A549 (cell line): Measurements from ENCODE around the gene PTRH1. TPM values are rescaled to one million over a fixed set of nuclear protein-coding genes. Genes with fewer than 3 reads are reported as not detected.

Experiments
- ATAC-seq, 2 experiments: fragments of 200-7000 bp in 1 of 2; fragments of >200 bp in 1 of 2; cut with Nextera tagmentation in 1 of 2; cut with Tn5 transposase in 1 of 2; 3 replicates each; pipeline versions ENCODE4 v1.8.0 to v1.9.1; 2018 to 2020; ENCODE audit warnings: mild to moderate bottlenecking in 1 of 2, moderate library complexity in 1 of 2
- CTCF ChIA-PET: fragments of 300-600 bp; sonication (Branson Sonifier 250); formaldehyde crosslinking; extraction: SDS; loops from one replicate; lab custom pipeline; 2021; ENCODE audit warnings: antibody characterized with exemption, inconsistent platforms; lab: Yijun Ruan, JAX
- POLR2A ChIA-PET: fragments of 350-600 bp; formaldehyde crosslinking; extraction: SDS; loops from one replicate; lab custom pipeline; 2021; ENCODE audit warnings: antibody characterized with exemption, inconsistent platforms; lab: Yijun Ruan, JAX
- DNase-seq, 2 experiments: peaks; one replicate each; pipeline versions ENCODE4 v3.0.0 to v3.0.0-alpha.2; 2011 to 2016; ENCODE audit warnings: low read depth in 1 of 2, low spot score in 1 of 2
- FAIRE-seq: peaks from 2 replicates; lab custom pipeline; 2011; peaks lifted over from hg19 to GRCh38; lab: Jason Lieb, UNC
- H3K27ac ChIP-seq, 2 experiments: fragments of >200 bp; sonication (Bioruptor Twin); formaldehyde crosslinking; 3 replicates each; pipeline ENCODE4 v1.5.1; 2016 to 2017
- H3K4me1 ChIP-seq: fragments of >200 bp; sonication (Bioruptor Twin); formaldehyde crosslinking; 3 replicates; pipeline ENCODE4 v1.6.1; 2016
- H3K4me2 ChIP-seq: fragments of >200 bp; sonication (Bioruptor Twin); formaldehyde crosslinking; 3 replicates; pipeline ENCODE4 v1.6.1; 2016
- H3K4me3 ChIP-seq: fragments of >200 bp; sonication (Bioruptor Twin); formaldehyde crosslinking; 3 replicates; pipeline ENCODE4 v1.5.1; 2016
- H3K9me3 ChIP-seq: fragments of >200 bp; sonication (Bioruptor Twin); formaldehyde crosslinking; 3 replicates; pipeline ENCODE4 v1.6.1; 2016
- BCL3 ChIP-seq: fragments of >200 bp; sonication (Bioruptor Twin); formaldehyde crosslinking; IDR thresholded peaks from 3 replicates; pipeline ENCODE4 v1.6.1; 2016
- BHLHE40 ChIP-seq: IDR thresholded peaks from 2 replicates; pipeline ENCODE4 v1.6.1; 2012; ENCODE audit warnings: low read depth, low read length, inconsistent platforms
- CBX2 ChIP-seq: fragments of 200-600 bp; sonication (generic); IDR thresholded peaks from 2 replicates; pipeline ENCODE4 v1.6.1; 2016; ENCODE audit warnings: low read depth, mild to moderate bottlenecking, borderline replicate concordance
- CBX8 ChIP-seq: fragments of 200-600 bp; sonication (generic); IDR thresholded peaks from 2 replicates; pipeline ENCODE4 v1.6.1; 2016
- CEBPB ChIP-seq, 2 experiments: fragments of >200 bp in 1 of 2; sonication (Bioruptor Twin) in 1 of 2; formaldehyde crosslinking in 1 of 2; IDR thresholded peaks; 2 replicates each; pipeline ENCODE4 v1.6.1; 2012 to 2016
- CTCF ChIP-seq: fragments of >200 bp; sonication (Bioruptor Twin); formaldehyde crosslinking; IDR thresholded peaks from 3 replicates; pipeline ENCODE4 v1.5.1; 2016
- EHF ChIP-seq: fragments of 250-450 bp; sonication (Bioruptor Pico); IDR thresholded peaks from 2 replicates; pipeline ENCODE4 v1.5.0; 2020; ENCODE audit warnings: mild to moderate bottlenecking
- EP300 ChIP-seq, 2 experiments: fragments of >200 bp; sonication (Bioruptor Twin); formaldehyde crosslinking; IDR thresholded peaks; 2 replicates in 1 of 2; 3 replicates in 1 of 2; pipeline ENCODE4 v1.6.1; 2016 to 2017
- FOXS1 ChIP-seq: fragments of 250-450 bp; sonication (Bioruptor Pico); IDR thresholded peaks from 2 replicates; pipeline ENCODE4 v1.5.0; 2020; ENCODE audit warnings: mild to moderate bottlenecking, moderate library complexity
- GATA3 ChIP-seq: IDR thresholded peaks from 2 replicates; pipeline ENCODE4 v1.6.1; 2012; ENCODE audit warnings: borderline replicate concordance
- HDAC2 ChIP-seq: fragments of 200-600 bp; sonication (generic); IDR thresholded peaks from 2 replicates; pipeline ENCODE4 v1.6.1; 2016
- HES2 ChIP-seq: fragments of >200 bp; sonication (Bioruptor Twin); formaldehyde crosslinking; IDR thresholded peaks from 2 replicates; pipeline ENCODE4 v1.6.1; 2016
- JUN ChIP-seq, 2 experiments: fragments of >200 bp; sonication (Bioruptor Twin); formaldehyde crosslinking; IDR thresholded peaks; 2 replicates in 1 of 2; 3 replicates in 1 of 2; pipeline ENCODE4 v1.6.1; 2016 to 2017
- MAFK ChIP-seq: fragments of 450-650 bp; IDR thresholded peaks from 2 replicates; pipeline ENCODE4 v1.6.1; 2014; ENCODE audit not compliant: partially characterized antibody
- MAZ ChIP-seq: fragments of 150-350 bp; IDR thresholded peaks from 2 replicates; pipeline ENCODE4 v1.6.1; 2014; ENCODE audit warnings: antibody characterized with exemption, low read depth, low read length, borderline replicate concordance
- NFE2L2 ChIP-seq: fragments of 150-350 bp; conservative IDR thresholded peaks from 2 replicates; pipeline ENCODE4 v1.6.1; 2014; ENCODE audit warnings: low read length
- POLR2A ChIP-seq: IDR thresholded peaks from 2 replicates; pipeline ENCODE4 v1.6.1; 2012; ENCODE audit warnings: mild to moderate bottlenecking, low read length
- RCOR1 ChIP-seq: fragments of 150-350 bp; IDR thresholded peaks from 2 replicates; pipeline ENCODE4 v1.6.1; 2014; ENCODE audit warnings: antibody characterized with exemption, low read length, low read depth
- RFX5 ChIP-seq: fragments of 450-650 bp; IDR thresholded peaks from 2 replicates; pipeline ENCODE4 v1.7.1; 2014; ENCODE audit warnings: antibody characterized with exemption, mild to moderate bottlenecking, moderate library complexity
- SREBF2 ChIP-seq: fragments of 450-650 bp; IDR thresholded peaks from 2 replicates; pipeline ENCODE4 v1.6.1; 2014; ENCODE audit warnings: mild to moderate bottlenecking, moderate library complexity
- WGBS: methylation state at CpG from one replicate; pipeline ENCODE4 v1.1.6; 2017; ENCODE audit errors: missing lambda C conversion rate; 5-methylcytosine and 5-hydroxymethylcytosine counted together
- polyA plus RNA-seq, 4 experiments: library from polyadenylated mRNA; depleted of rRNA in 3 of 4; stranded (reverse); fragments of >200 nt; fragmentation: RNase III in 1 of 4; extraction: RNeasy Plus Mini Kit Qiagen cat#74134 plus additional on column Dnase treatment in 1 of 4; gene quantifications; 2 replicates in 3 of 4; 3 replicates in 1 of 4; pipeline ENCODE4 v1.2.3, GENCODE V29; 2011 to 2017
- TF ChIP-seq, protein P1 (sequence below): fragments of 150-350 bp; IDR thresholded peaks from 2 replicates; pipeline ENCODE4 v1.6.1; 2014; ENCODE audit warnings: low read depth, mild to moderate bottlenecking, low read length
- TF ChIP-seq, protein P2 (sequence below): fragments of 450-650 bp; IDR thresholded peaks from 2 replicates; pipeline ENCODE4 v1.6.1; 2014; ENCODE audit warnings: antibody characterized with exemption
- TF ChIP-seq, protein P3 (sequence below): fragments of 250-450 bp; sonication (Bioruptor Pico); IDR thresholded peaks from 2 replicates; pipeline ENCODE4 v1.5.0; 2021; ENCODE audit warnings: mild to moderate bottlenecking, moderate library complexity, borderline replicate concordance
- TF ChIP-seq, protein P4 (sequence below): IDR thresholded peaks from 2 replicates; pipeline ENCODE4 v1.6.1; 2012

The PTRH1 gene
- polyA plus RNA-seq, 2 of the 4 experiments (the other 2 are of a cell fraction), result 5.1 to 11.4 TPM

GRCh38 chr9:127673234-127673633 lies 42.2 kb downstream of the PTRH1 start:
- Histone ChIP-seq H3K4me2 (no peak overlapping the region), H3K9me3 (no peaks in the 10 kb centered on the region), H3K4me3 (no peak overlapping the region), H3K27ac (no peak overlapping the region)
- ChIA-PET CTCF (no interaction called here), POLR2A (no interaction called here)
- DNase-seq, result no peak
- 81% methylated on average over 7 of the region's 7 CpGs for WGBS
- ATAC-seq, result no peak
- TF ChIP-seq JUN (IDR thresholded peaks at IDR 0.05) (no peak), MAFK (no peak), CBX2 (no peak), BCL3 (no peak), MAZ (no peak), CTCF (no peak), CBX8 (no peak)
- TF ChIP-seq, protein P1, sequence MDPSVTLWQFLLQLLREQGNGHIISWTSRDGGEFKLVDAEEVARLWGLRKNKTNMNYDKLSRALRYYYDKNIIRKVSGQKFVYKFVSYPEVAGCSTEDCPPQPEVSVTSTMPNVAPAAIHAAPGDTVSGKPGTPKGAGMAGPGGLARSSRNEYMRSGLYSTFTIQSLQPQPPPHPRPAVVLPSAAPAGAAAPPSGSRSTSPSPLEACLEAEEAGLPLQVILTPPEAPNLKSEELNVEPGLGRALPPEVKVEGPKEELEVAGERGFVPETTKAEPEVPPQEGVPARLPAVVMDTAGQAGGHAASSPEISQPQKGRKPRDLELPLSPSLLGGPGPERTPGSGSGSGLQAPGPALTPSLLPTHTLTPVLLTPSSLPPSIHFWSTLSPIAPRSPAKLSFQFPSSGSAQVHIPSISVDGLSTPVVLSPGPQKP, result no peak
- TF ChIP-seq, protein P2, sequence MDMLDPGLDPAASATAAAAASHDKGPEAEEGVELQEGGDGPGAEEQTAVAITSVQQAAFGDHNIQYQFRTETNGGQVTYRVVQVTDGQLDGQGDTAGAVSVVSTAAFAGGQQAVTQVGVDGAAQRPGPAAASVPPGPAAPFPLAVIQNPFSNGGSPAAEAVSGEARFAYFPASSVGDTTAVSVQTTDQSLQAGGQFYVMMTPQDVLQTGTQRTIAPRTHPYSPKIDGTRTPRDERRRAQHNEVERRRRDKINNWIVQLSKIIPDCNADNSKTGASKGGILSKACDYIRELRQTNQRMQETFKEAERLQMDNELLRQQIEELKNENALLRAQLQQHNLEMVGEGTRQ, result no peak
- TF ChIP-seq, protein P3, sequence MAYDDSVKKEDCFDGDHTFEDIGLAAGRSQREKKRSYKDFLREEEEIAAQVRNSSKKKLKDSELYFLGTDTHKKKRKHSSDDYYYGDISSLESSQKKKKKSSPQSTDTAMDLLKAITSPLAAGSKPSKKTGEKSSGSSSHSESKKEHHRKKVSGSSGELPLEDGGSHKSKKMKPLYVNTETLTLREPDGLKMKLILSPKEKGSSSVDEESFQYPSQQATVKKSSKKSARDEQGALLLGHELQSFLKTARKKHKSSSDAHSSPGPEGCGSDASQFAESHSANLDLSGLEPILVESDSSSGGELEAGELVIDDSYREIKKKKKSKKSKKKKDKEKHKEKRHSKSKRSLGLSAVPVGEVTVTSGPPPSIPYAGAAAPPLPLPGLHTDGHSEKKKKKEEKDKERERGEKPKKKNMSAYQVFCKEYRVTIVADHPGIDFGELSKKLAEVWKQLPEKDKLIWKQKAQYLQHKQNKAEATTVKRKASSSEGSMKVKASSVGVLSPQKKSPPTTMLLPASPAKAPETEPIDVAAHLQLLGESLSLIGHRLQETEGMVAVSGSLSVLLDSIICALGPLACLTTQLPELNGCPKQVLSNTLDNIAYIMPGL (CRISPR knock-in tag), result no peak
- TF ChIP-seq, all 56 proteins: peak for 0
- no peaks in the 10 kb centered on the region for H3K4me1 ChIP-seq
- no peak for FAIRE-seq

- TF ChIP-seq HDAC2 (no peak), JUN (IDR thresholded peaks at IDR 0.05) (no peak), POLR2A (no peak), BHLHE40 (no peak), CBX2 (no peak), EP300 (IDR thresholded peaks at IDR 0.05) (no peak), CEBPB (IDR thresholded peaks at IDR 0.05) (no peak), SREBF2 (no peak), EHF (CRISPR knock-in tag) (no peak), RCOR1 (no peak), HES2 (no peak), FOXS1 (CRISPR knock-in tag) (no peak), BCL3 (no peak), GATA3 (no peak), MAZ (no peak), RFX5 (no peak), NFE2L2 (no peak)
- TF ChIP-seq, protein P3 (CRISPR knock-in tag), result no peak
- TF ChIP-seq, protein P4, sequence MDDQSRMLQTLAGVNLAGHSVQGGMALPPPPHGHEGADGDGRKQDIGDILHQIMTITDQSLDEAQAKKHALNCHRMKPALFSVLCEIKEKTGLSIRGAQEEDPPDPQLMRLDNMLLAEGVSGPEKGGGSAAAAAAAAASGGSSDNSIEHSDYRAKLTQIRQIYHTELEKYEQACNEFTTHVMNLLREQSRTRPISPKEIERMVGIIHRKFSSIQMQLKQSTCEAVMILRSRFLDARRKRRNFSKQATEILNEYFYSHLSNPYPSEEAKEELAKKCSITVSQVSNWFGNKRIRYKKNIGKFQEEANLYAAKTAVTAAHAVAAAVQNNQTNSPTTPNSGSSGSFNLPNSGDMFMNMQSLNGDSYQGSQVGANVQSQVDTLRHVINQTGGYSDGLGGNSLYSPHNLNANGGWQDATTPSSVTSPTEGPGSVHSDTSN, result no peak
- Histone ChIP-seq H3K4me1 (no peaks in the 10 kb centered on the region), H3K4me3 (no peak overlapping the region), H3K9me3 (no peaks in the 10 kb centered on the region), H3K4me2 (no peak overlapping the region), H3K27ac (no peak overlapping the region)
- FAIRE-seq, result no peak
- ChIA-PET POLR2A (interaction anchor here (0.5 kb wide), 1 partner anchor 37 kb away, joined by 3 read pairs; no protein-coding TSS in a partner anchor), CTCF (interaction anchor here (1.0 to 1.8 kb wide), 3 partner anchors 67 to 202 kb away, joined by 3 to 6 read pairs (median 4); partner anchors contain the start of gene TOR2A)
- no peak for ATAC-seq
- DNase-seq, result no peak
- WGBS, result 90% methylated on average over 18 of the region's 18 CpGs
Measured at GRCh38 chr9:127667906-127668305, 47.6 kb downstream of the PTRH1 start.
